ENCODE data around the gene ATIC.

DNA sequence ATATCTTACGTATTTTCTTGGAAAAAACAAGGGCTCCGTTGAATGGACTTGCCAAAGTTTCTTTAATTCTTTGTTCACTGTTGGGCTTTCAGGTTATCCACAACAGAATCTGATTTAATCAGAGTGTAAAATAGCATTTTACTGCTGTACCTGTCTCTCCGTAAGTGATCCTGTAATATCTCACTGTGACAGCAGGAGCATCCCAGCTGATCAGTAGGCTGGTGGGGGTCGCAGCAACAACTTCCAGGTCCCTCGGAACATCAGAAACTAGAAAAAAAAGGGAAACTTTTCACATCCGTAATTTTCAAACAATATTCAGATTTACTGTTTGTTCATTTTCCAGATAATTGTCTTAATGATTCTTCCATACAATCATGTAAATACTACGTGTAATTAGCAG is 72.9 kb downstream of the ATIC start:
- TF ChIP-seq, protein P1, sequence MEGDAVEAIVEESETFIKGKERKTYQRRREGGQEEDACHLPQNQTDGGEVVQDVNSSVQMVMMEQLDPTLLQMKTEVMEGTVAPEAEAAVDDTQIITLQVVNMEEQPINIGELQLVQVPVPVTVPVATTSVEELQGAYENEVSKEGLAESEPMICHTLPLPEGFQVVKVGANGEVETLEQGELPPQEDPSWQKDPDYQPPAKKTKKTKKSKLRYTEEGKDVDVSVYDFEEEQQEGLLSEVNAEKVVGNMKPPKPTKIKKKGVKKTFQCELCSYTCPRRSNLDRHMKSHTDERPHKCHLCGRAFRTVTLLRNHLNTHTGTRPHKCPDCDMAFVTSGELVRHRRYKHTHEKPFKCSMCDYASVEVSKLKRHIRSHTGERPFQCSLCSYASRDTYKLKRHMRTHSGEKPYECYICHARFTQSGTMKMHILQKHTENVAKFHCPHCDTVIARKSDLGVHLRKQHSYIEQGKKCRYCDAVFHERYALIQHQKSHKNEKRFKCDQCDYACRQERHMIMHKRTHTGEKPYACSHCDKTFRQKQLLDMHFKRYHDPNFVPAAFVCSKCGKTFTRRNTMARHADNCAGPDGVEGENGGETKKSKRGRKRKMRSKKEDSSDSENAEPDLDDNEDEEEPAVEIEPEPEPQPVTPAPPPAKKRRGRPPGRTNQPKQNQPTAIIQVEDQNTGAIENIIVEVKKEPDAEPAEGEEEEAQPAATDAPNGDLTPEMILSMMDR (IDR thresholded peaks at IDR 0.05), result no peak
- no peak for TF ChIP-seq POLR2A (IDR thresholded peaks at IDR 0.05)
- TF ChIP-seq POLR2AphosphoS5 (IDR thresholded peaks at IDR 0.05), result no peak

All from breast epithelium (tissue), 3 donors.